ENCODE data around the gene EML3. TPM values are rescaled to one million over a fixed set of nuclear protein-coding genes. Genes with fewer than 3 reads are reported as not detected.
A peak's percentile ranks its signal among the peaks of the same experiment; 100 is the strongest.
"Not testable (repeated sequence)": the region's sequence is repeated elsewhere in the genome, so short reads cannot be mapped to it uniquely, and the experiment has no call there.

EML3 gene
- total RNA-seq, 2 donors from 2014 or later: 58.7 to 63.8 TPM

- DNase-seq (ENCODE audit: low spot score): peak; percentile 100
- intact Hi-C loops (cut with DNase I): no loop called here
Observed at GRCh38 chr11:62621567-62622470, 9.2 kb upstream of the EML3 start, which contains the start of gene B3GAT3. B3GAT3 (minus strand) TSS chr11:62621986; CDS start chr11:62621947, 39 bp downstream.

- no peak for DNase-seq (ENCODE audit: low spot score)
- intact Hi-C loops (cut with DNase I): no loop called here
Observed at GRCh38 chr11:62621027-62621566, 8.5 kb upstream of the EML3 start.

DNA sequence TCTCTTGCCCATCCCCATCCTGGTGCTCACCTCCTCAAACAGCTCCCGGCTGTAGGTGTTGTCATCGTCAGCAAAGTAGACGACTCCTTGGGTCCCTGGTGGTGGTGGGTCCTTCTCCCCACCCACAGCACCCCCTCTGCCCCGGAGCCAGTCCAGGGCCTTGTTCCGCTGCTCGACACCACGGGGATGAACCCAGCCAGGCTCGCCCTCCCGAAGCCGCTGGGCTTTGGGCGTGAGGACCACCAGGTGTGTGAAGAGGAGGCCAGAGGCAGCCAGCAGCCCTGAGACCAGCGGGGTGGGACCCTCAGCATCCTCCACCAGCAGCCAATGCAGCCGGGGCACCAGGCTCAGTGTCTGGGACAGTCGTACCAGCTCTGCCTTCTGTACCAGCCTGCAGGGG, 4.4 kb upstream of the EML3 start:
- intact Hi-C loops (cut with DNase I); DNase-seq (ENCODE audit: low spot score): not testable (repeated sequence)

- intact Hi-C loops (cut with DNase I): no loop called here
- DNase-seq (ENCODE audit: low spot score): no peak
Observed at GRCh38 chr11:62615521-62615920, 2.9 kb upstream of the EML3 start.

GRCh38 chr11:62614275-62614674, 1.7 kb upstream of the EML3 start:
- intact Hi-C loops (cut with DNase I): no loop called here
- no peak for DNase-seq (ENCODE audit: low spot score)

- peak; percentile 82 for DNase-seq (ENCODE audit: low spot score)
- intact Hi-C loops (cut with DNase I): no loop called here
Observed at GRCh38 chr11:62613291-62613778, 760 bp upstream of the EML3 start.

DNA sequence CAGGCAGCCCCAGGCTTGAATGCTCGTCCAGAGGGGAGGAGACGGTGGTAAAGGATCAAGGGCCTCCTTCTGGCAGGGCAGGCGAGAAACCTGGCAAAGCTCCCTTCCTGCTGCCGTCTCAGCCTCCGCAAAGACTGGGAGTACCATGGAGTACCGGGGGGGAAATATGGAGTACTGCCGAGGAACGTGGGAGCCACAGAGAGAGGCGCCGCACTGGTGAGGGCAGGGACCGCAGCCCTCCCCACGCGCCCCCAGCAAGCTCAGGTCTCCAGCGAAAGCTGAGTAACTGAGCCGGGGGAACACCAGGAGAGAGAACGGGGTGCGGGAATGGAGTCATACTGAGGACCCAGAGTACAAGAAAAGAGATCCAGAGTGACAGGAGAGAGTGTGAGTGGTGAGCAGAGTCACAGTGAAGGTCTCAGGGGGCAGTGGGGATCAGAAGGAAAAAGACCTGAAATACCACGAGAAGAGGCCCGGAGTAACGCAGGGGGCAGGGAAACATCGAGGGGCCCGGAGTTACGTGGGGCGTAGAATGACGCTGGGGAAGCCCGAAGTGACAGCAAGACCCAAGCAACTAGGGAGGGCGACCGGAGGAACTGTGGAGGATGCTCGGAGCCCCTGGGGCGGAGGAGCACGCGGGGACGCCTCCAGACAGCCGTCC, 740 bp downstream of the EML3 start:
- DNase-seq (ENCODE audit: low spot score): peak; percentile 89
- intact Hi-C loops (cut with DNase I): no loop called here

DNA sequence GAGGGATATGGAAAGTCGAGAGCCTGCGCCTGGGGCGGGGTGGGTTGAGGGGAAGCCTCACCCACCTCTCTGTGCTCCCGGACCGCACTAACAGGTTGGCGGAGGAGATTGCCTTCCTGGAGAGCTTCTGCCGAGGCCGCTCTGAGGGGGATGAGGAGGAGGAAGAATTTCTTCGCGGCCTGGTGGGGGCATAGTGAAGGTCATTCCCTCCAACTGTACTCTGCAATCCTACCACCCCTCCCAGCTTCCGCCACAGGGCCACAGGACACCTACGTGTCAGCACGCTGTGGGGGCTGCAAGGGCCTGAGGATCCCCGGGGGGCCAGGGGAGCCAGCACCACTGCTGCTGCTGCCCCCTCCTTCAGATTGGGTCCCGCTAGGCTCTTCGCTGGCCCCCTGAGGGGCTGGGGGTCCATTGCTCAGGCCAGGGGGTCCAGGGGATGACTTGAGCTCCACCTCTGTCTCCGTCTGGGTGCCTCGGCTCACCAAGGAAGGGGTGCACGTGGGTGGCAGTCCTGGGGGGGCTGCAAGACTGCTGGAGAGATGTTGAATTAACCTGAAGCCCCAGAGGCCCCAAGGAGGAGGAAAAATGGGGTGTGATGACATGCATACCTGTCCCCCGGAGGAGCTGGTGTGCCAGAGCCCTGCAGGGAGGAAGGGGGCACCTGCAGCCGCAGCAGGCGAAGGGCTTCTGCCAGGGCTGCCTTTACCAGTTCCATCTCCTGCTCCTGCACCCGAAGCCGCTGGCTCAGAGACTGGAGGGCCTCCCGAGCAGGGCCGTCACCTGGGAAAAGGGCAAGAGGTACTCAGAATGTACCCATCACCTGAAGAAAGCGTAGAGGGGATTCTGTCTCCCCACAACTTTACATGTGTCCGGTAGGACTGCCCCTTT, 1.5 kb downstream of the EML3 start:
- intact Hi-C loops (cut with DNase I): no loop called here
- no peak for DNase-seq (ENCODE audit: low spot score)

DNA sequence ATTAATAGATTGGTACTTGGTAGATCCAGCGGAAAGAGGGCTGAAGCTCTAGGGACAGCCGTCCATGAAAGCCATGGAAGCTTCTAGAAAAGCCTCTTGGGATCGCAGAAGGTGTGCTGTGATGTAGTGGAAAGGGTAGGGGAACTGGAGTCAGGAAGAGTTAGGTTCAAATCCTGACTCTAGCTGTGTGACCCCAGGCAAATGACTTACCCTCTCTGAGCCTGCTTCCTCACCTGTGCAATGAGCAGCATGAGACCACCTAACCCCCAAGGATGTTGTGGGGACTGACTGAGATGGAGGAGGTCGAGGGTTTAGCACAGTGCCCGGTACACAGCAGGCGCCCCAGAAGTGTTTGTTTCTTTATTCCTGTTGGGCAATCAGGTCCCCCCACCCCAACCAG, 2.2 kb downstream of the EML3 start:
- DNase-seq (ENCODE audit: low spot score): no peak
- intact Hi-C loops (cut with DNase I): no loop called here

- no peak for DNase-seq (ENCODE audit: low spot score)
- intact Hi-C loops (cut with DNase I): no loop called here
Observed at GRCh38 chr11:62608776-62609175, 3.8 kb downstream of the EML3 start.

DNA sequence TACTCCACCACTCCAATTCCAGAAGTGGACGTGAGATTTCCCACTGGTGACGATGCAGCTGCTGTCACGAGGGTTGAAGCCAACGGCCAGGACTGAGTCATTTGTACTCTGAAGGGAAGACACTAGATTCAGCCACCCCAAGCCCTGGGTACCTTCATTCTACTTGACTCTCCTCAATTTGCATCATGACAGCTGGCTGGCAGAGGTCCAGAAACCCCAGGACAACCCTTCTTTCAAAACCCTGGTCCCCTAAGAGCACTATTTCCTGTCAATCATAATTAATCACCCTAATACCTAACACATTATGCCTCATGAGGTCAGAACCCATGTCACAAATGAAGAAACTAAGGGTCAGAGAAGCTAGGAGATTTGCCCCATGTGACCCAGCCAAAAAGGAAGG, 4.9 kb downstream of the EML3 start:
- no peak for DNase-seq (ENCODE audit: low spot score)
- intact Hi-C loops (cut with DNase I): no loop called here

GRCh38 chr11:62605902-62606301, 6.7 kb downstream of the EML3 start:
- intact Hi-C loops (cut with DNase I): no loop called here
- no peak for DNase-seq (ENCODE audit: low spot score)

DNA sequence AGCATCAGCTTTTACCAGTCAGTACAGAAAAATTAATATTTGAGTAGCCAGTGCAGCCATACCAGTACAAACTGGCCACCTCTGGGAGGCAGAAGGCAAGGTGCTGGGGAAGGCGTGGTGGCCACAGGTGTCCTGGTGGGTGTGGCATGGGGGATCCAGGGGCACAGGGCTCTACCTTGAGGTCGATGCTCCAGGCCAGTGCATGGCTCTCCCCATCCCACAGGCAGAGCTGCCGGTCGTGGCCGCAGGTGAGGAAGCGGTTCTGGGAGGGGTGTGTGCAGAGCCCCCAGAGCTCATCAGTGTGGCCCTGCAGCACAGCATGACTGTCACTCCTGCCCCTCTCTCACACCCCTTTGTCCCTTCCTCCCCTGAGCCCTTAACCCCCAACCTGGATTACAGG, 7.1 kb downstream of the EML3 start:
- intact Hi-C loops (cut with DNase I): no loop called here
- peak; percentile 80 for DNase-seq (ENCODE audit: low spot score)

DNA sequence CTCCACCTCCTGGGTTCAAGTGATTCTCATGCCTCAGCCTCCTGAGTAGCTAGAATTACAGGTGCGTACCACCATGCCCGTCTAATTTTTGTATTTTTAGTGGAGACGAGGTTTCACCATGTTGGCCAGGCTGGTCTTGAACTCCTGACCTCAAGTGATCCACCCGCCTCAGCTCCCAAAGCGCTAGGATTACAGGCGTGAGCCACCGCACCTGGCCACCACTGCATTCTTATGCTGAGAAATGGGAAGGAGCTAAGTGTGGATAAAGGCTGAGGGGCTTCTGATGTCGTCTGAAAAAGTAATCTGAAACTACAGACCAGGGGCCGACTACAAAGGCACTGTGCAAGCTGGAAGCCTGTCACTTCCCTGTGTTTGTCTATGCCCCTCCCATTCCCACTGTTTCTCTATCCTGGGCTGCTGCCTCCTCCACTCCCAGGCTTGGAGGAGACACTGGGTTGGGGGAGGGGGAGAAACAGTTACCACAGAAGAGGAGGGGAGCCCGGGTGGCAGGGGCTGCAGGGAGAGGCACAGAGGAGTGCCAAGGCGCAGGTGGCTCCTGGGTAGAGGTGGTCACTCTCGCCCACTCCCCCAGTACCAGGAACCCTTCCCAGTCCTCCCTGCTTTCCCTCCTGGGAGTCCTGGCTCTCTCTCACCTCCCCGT, 8.0 kb downstream of the EML3 start:
- DNase-seq (ENCODE audit: low spot score): no peak
- intact Hi-C loops (cut with DNase I): no loop called here

DNA sequence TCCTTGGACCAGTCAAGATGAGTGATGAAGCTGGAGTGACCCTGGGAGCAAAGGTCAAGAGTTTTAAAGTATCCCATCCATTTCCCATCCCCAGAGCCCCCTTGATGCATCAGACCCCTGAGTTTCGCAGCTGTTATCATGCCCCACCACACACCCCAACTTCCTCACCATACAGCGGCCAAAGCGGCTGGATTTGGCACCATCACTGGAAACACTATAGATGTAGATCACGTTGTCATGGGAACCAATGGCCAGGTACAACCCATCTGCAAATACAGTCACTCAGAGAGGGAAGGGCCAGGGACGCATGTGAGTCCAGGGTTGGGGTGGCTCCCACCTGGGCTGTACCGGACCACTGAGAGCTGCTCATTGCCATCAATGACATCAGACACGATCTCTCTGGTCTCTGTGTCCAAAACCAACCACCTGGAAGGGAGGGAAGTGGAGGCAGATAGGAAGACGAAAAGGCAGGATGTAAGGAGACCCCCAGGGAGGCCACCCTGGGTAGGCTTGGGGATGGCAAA, 8.7 kb downstream of the EML3 start:
- no peak for DNase-seq (ENCODE audit: low spot score)
- intact Hi-C loops (cut with DNase I): no loop called here

DNA sequence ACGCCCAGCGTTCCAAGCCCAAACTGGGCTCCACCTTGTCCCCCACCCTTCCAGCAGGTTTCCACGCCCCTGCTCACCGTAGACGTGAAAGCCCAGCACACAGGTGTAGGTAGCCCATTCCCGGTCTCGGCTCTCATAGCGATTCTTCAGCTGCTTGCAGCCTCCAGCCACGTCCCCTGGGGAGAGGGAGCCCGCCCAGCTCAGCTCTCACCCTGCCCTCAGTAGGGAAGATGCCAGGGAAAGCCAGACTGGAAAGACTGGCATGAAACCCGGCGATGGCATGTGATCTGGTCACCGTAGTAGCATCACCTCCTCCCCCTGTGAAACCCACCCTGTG, 9.5 kb downstream of the EML3 start:
- DNase-seq (ENCODE audit: low spot score): peak; percentile 78
- intact Hi-C loops (cut with DNase I): no loop called here

GRCh38 chr11:62602141-62603071, 10.2 kb downstream of the EML3 start:
- intact Hi-C loops (cut with DNase I): no loop called here

More at GRCh38 chr11:62602141-62603071, 10.2 kb downstream of the EML3 start:
- DNase-seq (ENCODE audit: low spot score): peak; percentile 91
